IPS-18c (cell line): ENCODE measurements around the gene MLLT3.

Experiments used
- H3K4me3 ChIP-seq: 2 replicates; pipeline ENCODE4 v1.7.0; 2013; ENCODE audit warnings: low read depth, mild to moderate bottlenecking, low read length, moderate library complexity; ENCODE audit not compliant: insufficient read depth
- H3K9me3 ChIP-seq: one replicate; pipeline ENCODE4 v1.6.1; 2013; ENCODE audit warnings: mild to moderate bottlenecking, low read length, moderate library complexity; ENCODE audit not compliant: control insufficient read depth, insufficient read depth

MLLT3 gene

DNA sequence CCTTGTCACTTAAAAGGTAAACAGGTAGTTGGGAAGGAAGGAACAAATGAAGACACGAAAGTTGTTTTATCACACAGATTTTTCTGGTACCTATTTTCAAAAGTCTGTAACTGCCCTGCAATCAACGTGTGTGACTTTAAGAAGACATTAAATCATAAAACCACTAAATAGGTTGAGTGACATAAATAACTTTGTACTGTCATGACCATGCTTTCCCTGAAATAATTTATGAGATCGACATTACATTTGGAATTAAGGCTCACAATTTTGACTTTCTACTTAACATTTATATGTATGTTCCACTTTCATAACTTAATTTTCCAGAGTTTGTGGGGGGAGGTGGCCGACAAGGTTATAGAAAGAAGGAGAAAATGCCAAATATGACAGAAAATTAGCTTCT is 181.1 kb downstream of the MLLT3 start:
- no peak overlapping the region for H3K4me3 ChIP-seq

DNA sequence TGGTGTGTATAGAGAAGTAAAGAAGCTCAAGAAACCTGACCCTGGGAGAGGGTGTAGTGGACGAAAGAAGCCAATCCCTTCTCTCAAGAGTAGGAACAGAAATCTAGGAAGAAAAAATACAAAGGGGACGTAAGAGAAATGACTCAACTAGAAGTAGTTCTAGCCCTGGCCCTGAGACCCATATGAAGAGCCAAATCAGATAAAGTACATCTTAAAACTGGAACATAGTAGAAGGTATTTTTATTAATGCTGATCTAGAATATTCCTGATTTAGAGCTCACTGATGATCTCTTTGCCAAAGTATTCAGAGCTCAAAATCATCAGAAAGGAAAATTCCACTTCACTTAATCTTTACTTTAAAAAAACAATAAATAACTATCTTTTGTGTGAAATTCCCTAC is 184.8 kb downstream of the MLLT3 start:
- no peak overlapping the region for H3K4me3 ChIP-seq
- no peaks in the 10 kb centered on the region for H3K9me3 ChIP-seq

More for the DNA sequence above, 181.1 kb downstream of the MLLT3 start:
- H3K9me3 ChIP-seq, result no peaks in the 10 kb centered on the region

GRCh38 chr9:20436476-20437195 is 185.7 kb downstream of the MLLT3 start:
- Histone ChIP-seq H3K9me3 (no peaks in the 10 kb centered on the region), H3K4me3 (no peak overlapping the region)

DNA sequence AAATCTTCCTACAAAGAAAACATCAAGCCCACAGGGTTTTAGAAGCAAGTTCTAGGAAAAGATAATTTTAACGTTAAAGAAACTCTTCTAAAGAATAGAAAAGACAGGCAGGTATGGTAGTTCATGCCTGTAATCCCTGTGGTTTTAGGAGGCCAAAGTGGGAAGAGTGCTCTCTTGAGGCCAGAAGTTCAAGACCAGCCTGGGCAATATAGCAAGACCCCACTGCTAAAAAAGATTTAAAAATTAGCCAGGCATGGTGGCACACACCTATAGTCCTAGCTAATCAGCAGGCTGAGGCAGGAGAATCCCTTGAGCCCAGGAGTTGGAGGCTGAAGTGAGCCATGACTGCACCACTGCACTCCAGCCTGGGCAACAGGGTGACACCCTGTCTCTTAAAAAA is 193.3 kb downstream of the MLLT3 start:
- Histone ChIP-seq H3K4me3 (no peak overlapping the region), H3K9me3 (no peaks in the 10 kb centered on the region)

DNA sequence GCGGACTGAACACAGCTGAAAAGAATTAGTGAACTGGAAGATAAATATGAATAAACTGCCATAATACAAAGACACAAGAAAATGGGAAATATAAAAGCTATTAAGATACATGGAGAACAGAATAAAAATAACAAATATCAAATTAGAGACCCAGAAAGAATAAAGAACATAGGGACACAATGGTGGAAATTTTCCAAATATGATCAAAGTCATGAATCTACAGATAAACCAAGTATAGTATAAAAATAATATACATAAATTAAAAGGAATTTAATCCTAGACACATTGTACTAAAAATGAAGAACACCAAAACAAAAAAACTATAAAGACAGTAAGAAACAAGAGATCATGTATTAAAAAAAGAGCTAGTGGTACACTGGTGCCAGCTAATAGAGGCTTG is 194.9 kb downstream of the MLLT3 start:
- Histone ChIP-seq H3K4me3 (no peak overlapping the region), H3K9me3 (no peaks in the 10 kb centered on the region)

GRCh38 chr9:20426019-20426418 is 196.3 kb downstream of the MLLT3 start:
- no peaks in the 10 kb centered on the region for H3K9me3 ChIP-seq

DNA sequence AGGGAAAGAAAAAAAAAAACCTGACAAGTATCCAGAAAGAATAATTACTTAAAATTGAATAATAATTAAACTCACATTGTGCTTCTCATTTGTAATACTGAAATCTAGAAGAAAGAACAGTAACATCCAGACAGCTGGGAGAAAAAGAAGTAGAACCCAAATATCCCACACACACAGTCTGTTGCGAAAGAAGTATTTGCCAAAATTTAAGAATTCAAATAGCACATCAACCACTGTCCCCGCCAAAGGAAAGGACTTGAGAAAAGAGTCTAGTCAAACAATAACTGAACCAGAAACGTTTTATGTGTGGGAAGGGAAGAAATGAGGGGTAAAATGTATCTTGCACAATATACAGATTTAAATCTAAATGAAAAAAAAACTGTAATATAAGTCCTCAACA is 202.8 kb downstream of the MLLT3 start:
- Histone ChIP-seq H3K4me3 (no peak overlapping the region), H3K9me3 (no peaks in the 10 kb centered on the region)

More at GRCh38 chr9:20426019-20426418, 196.3 kb downstream of the MLLT3 start:
- no peak overlapping the region for H3K4me3 ChIP-seq

DNA sequence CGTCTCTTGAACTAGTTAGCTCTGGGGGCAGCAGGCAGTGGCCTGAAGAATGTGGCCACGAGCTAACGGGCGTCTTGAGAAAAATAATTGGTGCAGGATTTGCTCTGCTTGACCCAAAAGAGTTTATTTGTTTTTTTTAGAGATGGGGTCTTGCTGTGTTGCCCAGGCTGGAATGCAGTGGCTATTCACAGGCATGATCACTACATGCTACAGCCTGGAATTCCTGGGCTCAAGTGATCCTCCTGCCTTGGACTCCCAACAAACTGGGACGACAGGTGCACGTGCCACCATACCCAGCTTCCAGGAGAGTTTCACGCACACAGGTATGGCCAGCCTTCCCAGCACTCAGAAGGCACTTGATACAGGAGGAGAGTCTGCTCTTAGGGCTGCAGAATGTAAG is 203.8 kb downstream of the MLLT3 start:
- H3K4me3 ChIP-seq, result no peak overlapping the region

GRCh38 chr9:20417373-20418080 is 204.8 kb downstream of the MLLT3 start:
- Histone ChIP-seq H3K9me3 (no peaks in the 10 kb centered on the region), H3K4me3 (no peak overlapping the region)

More for the DNA sequence above, 203.8 kb downstream of the MLLT3 start:
- H3K9me3 ChIP-seq, result no peaks in the 10 kb centered on the region

DNA sequence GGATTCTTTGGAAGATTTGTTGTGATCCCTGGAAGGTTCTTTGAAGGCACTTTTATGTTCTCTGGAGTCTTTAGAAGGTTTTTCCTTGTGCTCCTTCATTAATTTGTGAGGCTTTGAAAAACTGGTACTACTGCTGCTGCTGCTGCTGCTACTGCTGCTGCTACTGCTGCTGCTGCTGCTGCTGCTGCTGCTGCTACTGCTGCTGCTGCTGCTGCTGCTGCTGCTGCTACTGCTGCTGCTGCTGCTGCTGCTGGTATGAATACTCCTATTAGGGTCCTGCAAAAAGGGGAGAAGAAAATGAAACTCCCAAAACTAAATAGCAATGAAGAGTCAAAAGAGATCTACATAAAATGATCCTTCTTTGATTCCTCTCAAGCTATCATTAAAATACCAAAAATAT is 208.1 kb downstream of the MLLT3 start:
- Histone ChIP-seq H3K9me3 (no peaks in the 10 kb centered on the region), H3K4me3 (no peak overlapping the region)

GRCh38 chr9:20409321-20410092 is 212.8 kb downstream of the MLLT3 start:
- H3K9me3 ChIP-seq, result no peaks in the 10 kb centered on the region
- H3K4me3 ChIP-seq, result no peak overlapping the region

GRCh38 chr9:20408513-20408912 is 213.8 kb downstream of the MLLT3 start:
- no peaks in the 10 kb centered on the region for H3K9me3 ChIP-seq
- no peak overlapping the region for H3K4me3 ChIP-seq

- Histone ChIP-seq H3K4me3 (no peak overlapping the region), H3K9me3 (no peaks in the 10 kb centered on the region)
Measured at GRCh38 chr9:20407013-20407412, 215.3 kb downstream of the MLLT3 start.

DNA sequence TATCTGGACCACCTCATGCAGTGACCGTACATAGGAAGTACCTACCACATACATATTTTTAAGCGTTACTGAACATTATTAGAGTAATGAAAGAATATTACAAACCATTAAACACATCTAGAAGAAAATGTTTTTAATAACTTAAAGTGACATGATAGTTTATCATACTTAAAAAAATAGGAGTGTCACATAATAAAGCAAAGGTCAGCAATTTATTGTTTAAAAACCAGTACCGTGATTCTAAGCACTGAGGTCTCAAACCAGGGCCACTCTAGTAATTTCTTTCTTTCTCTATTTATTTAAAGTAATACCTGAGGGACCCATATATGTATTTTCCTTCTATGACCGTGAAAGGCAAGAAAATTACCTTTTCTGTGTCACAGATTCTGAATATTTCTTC is 216.0 kb downstream of the MLLT3 start:
- H3K9me3 ChIP-seq, result no peaks in the 10 kb centered on the region
- H3K4me3 ChIP-seq, result no peak overlapping the region

DNA sequence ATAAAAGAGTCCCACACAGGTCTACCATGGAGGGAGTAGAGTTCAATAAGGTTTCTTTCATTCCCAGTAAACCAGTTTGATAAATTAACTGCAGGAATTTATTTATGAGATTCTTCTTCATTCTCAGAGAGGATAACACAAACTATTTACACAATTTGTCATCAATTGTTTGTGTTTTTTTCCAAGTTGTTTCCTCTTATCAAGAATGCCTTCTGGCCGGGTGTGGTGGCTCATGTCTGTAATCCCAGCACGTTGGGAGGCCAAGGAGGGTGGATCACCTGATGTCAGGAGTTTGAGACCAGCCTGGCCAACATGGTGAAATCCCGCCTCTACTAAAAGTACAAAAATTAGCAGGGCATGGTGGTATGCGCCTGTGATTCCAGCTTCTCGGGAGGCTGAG is 216.7 kb downstream of the MLLT3 start:
- H3K9me3 ChIP-seq, result no peaks in the 10 kb centered on the region
- no peak overlapping the region for H3K4me3 ChIP-seq

DNA sequence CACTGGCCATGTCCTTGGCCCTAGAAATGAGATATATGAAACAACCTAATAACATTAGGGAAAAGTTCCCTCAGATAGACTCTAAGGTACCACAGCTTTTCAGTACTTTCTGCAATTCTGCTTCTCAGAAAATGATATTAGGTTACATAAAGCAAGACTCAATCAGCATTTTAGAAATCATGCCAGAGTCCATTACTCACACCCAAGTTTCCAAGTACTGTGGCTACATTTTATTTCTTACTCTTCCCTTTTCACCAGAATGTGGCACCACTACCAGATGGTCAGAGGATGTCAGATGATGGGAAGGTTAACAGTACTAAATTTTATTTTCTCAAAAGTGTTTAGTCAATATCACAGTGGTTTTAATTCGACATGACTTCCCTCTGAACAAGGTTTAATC is 217.2 kb downstream of the MLLT3 start:
- Histone ChIP-seq H3K4me3 (no peak overlapping the region), H3K9me3 (no peaks in the 10 kb centered on the region)

GRCh38 chr9:20404192-20404813 is 218.0 kb downstream of the MLLT3 start:
- H3K9me3 ChIP-seq, result no peaks in the 10 kb centered on the region
- no peak overlapping the region for H3K4me3 ChIP-seq
